HUES64 (cell line): ENCODE data around the gene SND1.

Experiments
- H3K27ac ChIP-seq: 2 replicates; pipeline ENCODE4 v1.7.0; 2013; ENCODE audit warnings: low read depth, low read length, inconsistent platforms
- H3K27me3 ChIP-seq: 2 replicates; pipeline ENCODE4 v1.6.1; 2013; ENCODE audit warnings: mild to moderate bottlenecking, low read length; ENCODE audit not compliant: insufficient read depth
- H3K36me3 ChIP-seq: 2 replicates; pipeline ENCODE4 v1.6.1; 2013; ENCODE audit warnings: mild to moderate bottlenecking, low read length; ENCODE audit not compliant: insufficient read depth
- H3K4me1 ChIP-seq: 2 replicates; pipeline ENCODE4 v1.6.1; 2013; ENCODE audit warnings: mild to moderate bottlenecking, low read length, moderate library complexity; ENCODE audit not compliant: insufficient read depth
- H3K4me3 ChIP-seq: 2 replicates; pipeline ENCODE4 v1.5.1; 2013; ENCODE audit warnings: mild to moderate bottlenecking, low read length, moderate library complexity
- H3K9ac ChIP-seq: 2 replicates; pipeline ENCODE4 v1.6.1; 2013; ENCODE audit warnings: mild to moderate bottlenecking, low read depth, low read length
- H3K9me3 ChIP-seq: 2 replicates; pipeline ENCODE4 v1.6.1; 2013; ENCODE audit warnings: low read depth, low read length; ENCODE audit not compliant: insufficient read depth
- WGBS: fragments of 150-250, 120-280 bp; methylation state at CpG from one replicate; pipeline ENCODE4 v1.1.7; 2013; ENCODE audit warnings: missing lambda C conversion rate; 5-methylcytosine and 5-hydroxymethylcytosine counted together

SND1 gene

DNA sequence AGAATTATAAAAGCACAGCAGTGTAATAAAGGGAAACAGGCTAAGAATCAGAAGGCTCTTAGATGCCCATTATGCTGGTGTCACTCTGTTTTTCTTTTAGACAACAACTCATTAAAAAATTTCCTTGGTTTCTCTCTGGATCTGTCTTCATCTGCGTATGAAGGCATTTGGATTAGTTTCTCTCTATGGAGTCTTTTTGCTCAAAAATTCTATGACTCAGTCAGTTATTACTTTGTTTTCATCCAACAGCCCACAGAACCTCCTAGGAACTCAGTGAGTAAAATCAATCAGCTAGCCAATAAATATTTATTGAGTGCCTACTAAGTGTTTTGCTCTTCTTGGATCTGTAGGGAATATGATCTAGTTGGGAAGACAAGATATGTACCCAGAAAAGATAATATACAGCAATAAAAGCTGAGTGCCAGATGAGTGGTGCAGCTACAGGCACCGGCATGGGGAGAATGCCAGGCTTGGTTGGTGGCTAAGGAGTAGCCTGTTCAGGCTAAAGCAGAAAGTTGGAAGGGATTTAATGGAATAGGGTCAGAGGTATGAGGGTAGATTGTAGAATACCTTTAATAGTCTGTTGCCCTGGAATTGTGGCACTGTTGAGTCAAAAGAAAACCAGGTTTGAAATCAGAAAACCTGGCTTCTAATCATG, 223.1 kb downstream of the SND1 start:
- H3K27me3 ChIP-seq: no peaks in the 10 kb centered on the region
- H3K4me3 ChIP-seq: no peak overlapping the region
- H3K36me3 ChIP-seq: no peaks in the 10 kb centered on the region
- H3K27ac ChIP-seq: no peak overlapping the region
- H3K9ac ChIP-seq: no peak overlapping the region
- WGBS: 96% methylated on average over 2 of the region's 2 CpGs
- H3K9me3 ChIP-seq: no peaks in the 10 kb centered on the region
- H3K4me1 ChIP-seq: no peaks in the 10 kb centered on the region; the same call in 1 of the 2 replicates

DNA sequence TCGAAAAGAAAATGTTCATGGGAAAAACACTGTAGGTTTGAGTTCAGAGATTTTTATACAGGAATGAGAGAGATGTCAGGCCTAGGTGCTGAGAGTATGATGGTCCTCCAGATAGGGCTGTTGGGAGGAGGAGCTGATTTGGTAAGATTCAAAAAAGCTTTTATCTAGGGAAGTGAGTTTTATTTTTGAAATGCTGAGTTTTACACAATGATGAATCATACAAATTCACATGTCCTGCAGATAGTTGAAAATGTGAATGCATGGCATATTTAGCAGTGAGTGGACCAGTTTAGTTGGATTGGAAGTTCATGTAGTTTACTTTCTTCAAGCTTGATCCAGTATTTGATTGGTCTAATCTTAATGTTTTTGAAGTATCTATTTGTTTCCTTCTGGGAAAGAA, 224.4 kb downstream of the SND1 start:
- Histone ChIP-seq H3K4me3 (no peak overlapping the region), H3K9me3 (no peaks in the 10 kb centered on the region), H3K27me3 (no peaks in the 10 kb centered on the region), H3K4me1 (no peaks in the 10 kb centered on the region; the same call in 1 of the 2 replicates), H3K9ac (no peak overlapping the region), H3K27ac (no peak overlapping the region), H3K36me3 (no peaks in the 10 kb centered on the region)
- WGBS: 88% methylated on average over 1 of the region's 1 CpG

DNA sequence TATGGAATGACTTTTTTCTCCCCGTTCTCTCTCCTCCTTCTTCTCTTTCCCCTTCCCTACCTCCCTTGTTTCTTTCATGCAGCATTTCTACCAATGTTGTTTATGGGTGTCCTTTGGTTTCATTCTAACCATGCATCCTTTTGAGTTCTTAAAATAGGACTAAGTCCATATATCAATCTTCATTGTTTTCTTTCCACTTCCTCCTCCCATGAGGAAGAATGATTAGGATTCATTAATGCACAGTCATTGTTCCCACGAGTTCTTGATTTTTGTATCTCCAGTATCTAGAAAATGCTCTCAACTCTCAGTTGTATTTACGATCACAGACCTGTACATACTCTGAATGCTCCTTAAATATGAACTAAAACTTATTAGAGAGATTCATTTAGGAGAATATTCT, 226.0 kb downstream of the SND1 start:
- no peak overlapping the region for H3K27ac ChIP-seq
- 80% methylated on average over 2 of the region's 3 CpGs for WGBS
- no peaks in the 10 kb centered on the region for H3K36me3 ChIP-seq
- no peak overlapping the region for H3K9ac ChIP-seq
- no peaks in the 10 kb centered on the region for H3K9me3 ChIP-seq
- no peaks in the 10 kb centered on the region; the same call in 1 of the 2 replicates for H3K4me1 ChIP-seq
- no peak overlapping the region for H3K4me3 ChIP-seq
- H3K27me3 ChIP-seq: no peaks in the 10 kb centered on the region

DNA sequence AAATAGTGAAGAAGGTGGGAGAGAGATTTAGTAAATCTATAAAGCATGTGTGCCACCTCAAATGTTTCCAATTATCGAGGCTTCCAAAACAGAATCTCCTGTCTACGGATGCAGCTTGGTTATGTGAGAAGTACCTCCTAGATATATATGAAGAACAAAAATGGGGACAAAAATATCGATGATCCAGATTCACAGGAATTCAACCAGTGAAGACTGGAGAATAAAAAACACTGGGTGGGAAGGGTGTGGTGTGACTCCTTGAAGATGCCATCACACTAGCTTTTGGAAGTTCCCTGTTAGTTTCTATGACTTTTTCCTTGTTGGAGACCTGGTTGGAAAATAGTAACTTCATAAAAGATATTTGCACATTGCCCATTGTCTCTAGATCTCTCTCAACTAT, 226.8 kb downstream of the SND1 start:
- Histone ChIP-seq H3K27ac (no peak overlapping the region), H3K36me3 (peaks cover 3% of the 10 kb centered on the region; the same call in 1 of the 2 replicates), H3K9ac (no peak overlapping the region), H3K27me3 (no peaks in the 10 kb centered on the region), H3K9me3 (no peaks in the 10 kb centered on the region), H3K4me3 (no peak overlapping the region), H3K4me1 (no peaks in the 10 kb centered on the region; the same call in 1 of the 2 replicates)
- WGBS: 97% methylated on average over 3 of the region's 3 CpGs

DNA sequence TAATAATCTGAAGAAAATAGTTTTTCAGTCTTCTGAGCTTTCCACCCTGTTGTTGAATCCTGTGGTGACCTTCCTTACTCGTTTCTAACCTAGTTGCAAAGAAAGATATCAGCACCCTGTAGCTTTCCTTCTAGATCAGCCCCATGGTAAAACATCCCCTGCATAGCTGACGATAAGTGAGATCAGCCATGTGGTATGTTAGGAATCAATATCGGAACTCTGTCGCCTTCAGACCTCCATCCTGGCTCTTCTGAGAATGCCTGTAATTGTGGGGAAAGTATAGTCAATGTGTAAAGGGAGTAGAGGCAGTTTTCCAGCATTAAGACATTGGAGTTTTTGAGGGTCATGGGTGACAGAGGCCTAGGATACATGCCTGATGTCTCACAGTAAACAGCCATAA, 227.4 kb downstream of the SND1 start:
- Histone ChIP-seq H3K4me1 (no peaks in the 10 kb centered on the region; the same call in 1 of the 2 replicates), H3K36me3 (peaks cover 3% of the 10 kb centered on the region; the same call in 1 of the 2 replicates), H3K27ac (no peak overlapping the region), H3K4me3 (no peak overlapping the region), H3K27me3 (no peaks in the 10 kb centered on the region), H3K9ac (no peak overlapping the region), H3K9me3 (no peaks in the 10 kb centered on the region)
- WGBS: 89% methylated on average over 4 of the region's 4 CpGs

DNA sequence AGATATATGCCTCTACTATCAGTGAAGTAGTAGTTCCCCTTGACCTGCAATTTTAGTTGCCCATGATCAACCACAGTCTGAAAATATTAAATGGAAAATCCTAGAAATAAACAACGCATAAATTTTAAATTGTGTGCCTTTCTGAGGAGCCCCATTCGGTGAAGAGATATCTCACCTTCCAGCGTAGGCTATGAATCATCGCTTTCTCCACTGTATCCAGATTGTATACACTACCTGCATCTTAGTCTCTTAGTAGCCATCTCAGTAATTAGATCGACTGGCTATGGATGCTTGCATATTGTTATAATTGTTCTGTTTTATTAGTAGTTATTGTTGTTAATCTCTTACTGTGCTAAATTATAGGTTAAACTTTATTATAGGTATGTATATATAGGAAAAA, 227.9 kb downstream of the SND1 start:
- Histone ChIP-seq H3K4me1 (peaks cover under 1% of the 10 kb centered on the region), H3K27me3 (no peaks in the 10 kb centered on the region), H3K9ac (no peak overlapping the region), H3K9me3 (no peaks in the 10 kb centered on the region), H3K27ac (no peak overlapping the region), H3K4me3 (no peak overlapping the region), H3K36me3 (peaks cover 3% of the 10 kb centered on the region; the same call in 1 of the 2 replicates)
- over 99% methylated on average over 5 of the region's 5 CpGs for WGBS

DNA sequence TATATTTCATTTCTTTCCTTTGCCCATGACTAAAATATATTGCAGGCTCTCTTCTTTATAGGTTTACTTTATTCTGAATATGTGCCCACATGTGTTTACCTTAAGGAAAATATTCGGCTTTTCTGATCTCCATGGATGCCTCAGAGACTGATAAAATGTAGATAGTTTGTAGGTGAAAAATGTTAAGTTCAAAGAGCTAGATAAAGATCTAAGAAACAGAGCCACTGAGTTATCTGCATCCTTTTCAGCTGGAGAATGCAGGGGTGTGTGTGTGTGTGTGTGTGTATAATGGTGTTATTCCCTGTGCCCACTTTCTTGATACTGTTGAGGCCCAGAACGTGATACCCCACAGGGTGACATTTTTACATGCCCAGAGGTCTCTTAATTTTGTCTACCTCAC, 228.5 kb downstream of the SND1 start:
- H3K9me3 ChIP-seq: no peaks in the 10 kb centered on the region
- H3K4me3 ChIP-seq: no peak overlapping the region
- no peaks in the 10 kb centered on the region for H3K27me3 ChIP-seq
- peaks cover 3% of the 10 kb centered on the region; the same call in 1 of the 2 replicates for H3K36me3 ChIP-seq
- peaks cover 6% of the 10 kb centered on the region for H3K4me1 ChIP-seq
- no peak overlapping the region for H3K9ac ChIP-seq
- H3K27ac ChIP-seq: no peak overlapping the region
- WGBS: 87% methylated on average over 2 of the region's 2 CpGs

DNA sequence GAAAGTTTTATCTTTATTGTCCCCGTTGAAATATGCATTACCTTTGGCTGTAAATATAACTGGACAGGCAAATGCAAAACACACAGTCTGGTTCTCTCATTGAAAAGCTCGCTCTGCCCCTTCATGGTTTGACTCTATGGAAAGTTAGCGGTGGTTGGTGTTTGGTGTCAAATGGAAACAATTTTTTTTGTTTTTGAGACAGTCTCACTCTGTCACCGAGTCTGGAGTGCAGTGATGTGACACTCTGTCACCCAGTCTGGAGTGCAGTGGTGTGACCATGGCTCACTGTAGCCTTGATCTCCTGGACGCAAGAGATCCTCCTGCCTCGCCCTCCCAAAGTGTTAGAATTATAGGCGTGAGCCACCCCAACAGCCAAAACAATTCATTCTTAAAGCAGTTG, 229.6 kb downstream of the SND1 start:
- H3K4me3 ChIP-seq: no peak overlapping the region
- no peak overlapping the region for H3K9ac ChIP-seq
- H3K4me1 ChIP-seq: peaks cover 17% of the 10 kb centered on the region
- no peaks in the 10 kb centered on the region for H3K9me3 ChIP-seq
- 93% methylated on average over 7 of the region's 7 CpGs for WGBS
- H3K36me3 ChIP-seq: peaks cover 3% of the 10 kb centered on the region; the same call in 1 of the 2 replicates
- H3K27me3 ChIP-seq: no peaks in the 10 kb centered on the region
- H3K27ac ChIP-seq: no peak overlapping the region

DNA sequence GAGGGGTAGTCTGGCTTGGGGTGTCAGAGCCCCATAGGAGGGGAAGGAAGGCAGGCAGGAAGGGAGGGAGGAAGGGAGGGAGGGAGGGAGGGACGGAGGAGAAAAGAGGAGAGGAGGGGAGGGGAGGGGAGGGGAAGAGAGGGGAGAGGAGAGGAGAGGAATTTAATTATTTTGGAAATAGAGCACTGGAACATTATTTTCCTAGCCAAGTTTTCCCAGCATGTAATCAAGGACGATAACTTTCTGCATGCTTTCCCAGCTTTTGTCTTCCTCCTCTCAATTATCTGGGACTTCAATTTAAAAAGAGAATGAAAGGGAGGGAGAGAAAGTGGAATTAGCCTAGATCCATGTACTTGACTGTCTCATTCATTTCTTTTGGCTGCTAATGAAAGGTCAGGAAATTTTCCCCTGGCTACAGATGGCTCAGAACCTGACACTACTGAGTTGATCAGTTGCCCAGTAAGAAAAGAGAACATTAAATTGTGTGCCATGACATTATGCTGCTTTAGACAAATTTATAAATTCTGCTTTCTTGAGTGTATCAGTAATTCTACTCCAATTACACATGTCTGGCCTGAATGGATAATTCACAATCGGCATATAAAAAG, 230.4 kb downstream of the SND1 start:
- H3K36me3 ChIP-seq: peaks cover 3% of the 10 kb centered on the region; the same call in 1 of the 2 replicates
- no peak overlapping the region for H3K4me3 ChIP-seq
- no peak overlapping the region for H3K27ac ChIP-seq
- H3K27me3 ChIP-seq: no peaks in the 10 kb centered on the region
- no peaks in the 10 kb centered on the region for H3K9me3 ChIP-seq
- 81% methylated on average over 3 of the region's 3 CpGs for WGBS
- peaks cover 25% of the 10 kb centered on the region for H3K4me1 ChIP-seq
- no peak overlapping the region for H3K9ac ChIP-seq

DNA sequence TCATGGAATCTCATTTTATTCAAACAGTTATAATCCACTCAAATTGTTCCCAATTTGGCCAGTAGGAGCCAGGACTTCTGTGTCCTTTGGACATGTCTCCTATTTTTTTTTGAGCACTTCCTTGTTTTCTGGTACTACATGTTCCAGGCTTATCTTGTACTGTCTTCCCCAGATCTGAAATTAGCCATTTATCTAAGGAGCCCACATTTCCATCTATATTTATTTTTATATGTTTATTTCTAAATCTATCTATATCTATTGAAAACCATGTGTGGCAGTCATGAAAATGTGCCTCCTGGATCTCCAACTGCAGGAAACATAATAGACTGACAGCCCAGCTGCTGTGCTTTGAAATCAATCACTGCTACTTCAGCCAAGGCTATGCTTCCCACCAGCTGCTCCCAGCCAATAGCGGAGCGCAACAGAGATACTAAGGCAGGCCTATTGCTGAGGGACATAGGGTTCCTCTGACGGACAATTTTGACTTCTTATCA, 232.1 kb downstream of the SND1 start:
- H3K4me3 ChIP-seq: no peak overlapping the region
- H3K9me3 ChIP-seq: no peaks in the 10 kb centered on the region
- H3K4me1 ChIP-seq: peaks cover 38% of the 10 kb centered on the region
- H3K36me3 ChIP-seq: peaks cover 19% of the 10 kb centered on the region
- no peak overlapping the region for H3K27ac ChIP-seq
- no peak overlapping the region for H3K9ac ChIP-seq
- no peaks in the 10 kb centered on the region for H3K27me3 ChIP-seq
- 94% methylated on average over 3 of the region's 3 CpGs for WGBS

DNA sequence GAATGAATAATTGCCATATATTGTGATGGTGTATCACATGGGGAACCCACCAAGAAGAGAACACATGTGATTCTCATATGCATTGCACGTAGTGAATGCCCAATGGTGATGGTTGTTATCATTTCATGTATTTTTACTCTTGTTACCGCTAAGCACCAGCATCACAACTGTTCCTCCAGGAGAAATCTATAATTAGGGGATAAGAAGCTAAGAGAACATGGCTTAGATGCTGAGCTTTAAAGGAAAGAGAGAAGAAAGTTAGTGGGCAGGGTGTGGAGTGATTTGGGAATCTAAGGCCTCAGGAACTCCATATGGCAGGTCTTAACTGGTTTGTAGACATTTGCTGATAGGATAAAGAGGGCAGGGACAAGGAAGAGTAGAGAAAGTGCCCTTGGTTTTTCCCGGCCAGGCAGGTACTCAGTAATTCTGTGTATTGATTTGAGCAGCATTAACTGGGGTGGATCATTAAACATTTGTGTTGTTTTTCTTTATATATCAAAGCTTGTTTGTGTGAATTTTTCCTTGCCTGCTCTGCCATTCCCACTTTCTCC, 233.3 kb downstream of the SND1 start:
- H3K9me3 ChIP-seq: no peaks in the 10 kb centered on the region
- H3K36me3 ChIP-seq: peaks cover 27% of the 10 kb centered on the region
- H3K27me3 ChIP-seq: no peaks in the 10 kb centered on the region
- H3K27ac ChIP-seq: no peak overlapping the region
- H3K4me3 ChIP-seq: no peak overlapping the region
- WGBS: 96% methylated on average over 3 of the region's 3 CpGs
- peaks cover 38% of the 10 kb centered on the region for H3K4me1 ChIP-seq
- no peak overlapping the region for H3K9ac ChIP-seq
